ENCODE results near the gene OR2Z1. TPM values are rescaled to one million over a fixed set of nuclear protein-coding genes. Genes with fewer than 3 reads are reported as not detected.

OR2Z1 gene
- total and polyA plus RNA-seq, 2 of the 4 experiments (the other 2 are of a cell fraction): not detected

DNA sequence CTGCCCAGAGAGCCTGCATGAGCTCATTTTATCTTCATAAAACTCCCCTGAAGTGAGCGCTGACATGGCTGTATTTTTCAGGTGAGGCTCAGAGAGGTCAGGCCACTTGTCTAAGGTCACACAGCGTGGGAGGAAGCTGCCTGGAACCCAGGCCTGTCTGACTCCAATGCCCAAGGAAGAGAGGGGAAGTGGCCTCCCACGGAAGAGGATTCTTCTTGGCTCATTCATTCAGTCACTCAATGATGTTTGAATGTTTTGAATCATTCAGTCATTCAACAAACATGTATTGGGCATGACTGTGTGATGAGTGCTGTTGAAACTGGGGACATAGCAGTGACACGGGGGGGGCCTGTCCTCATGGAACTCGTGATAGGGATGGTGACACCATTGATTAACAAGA is 34.9 kb upstream of the OR2Z1 start (continued):
- no peak for TF ChIP-seq RFX5 (IDR thresholded peaks at IDR 0.05; ENCODE audit: low read depth, low read length)

DNA sequence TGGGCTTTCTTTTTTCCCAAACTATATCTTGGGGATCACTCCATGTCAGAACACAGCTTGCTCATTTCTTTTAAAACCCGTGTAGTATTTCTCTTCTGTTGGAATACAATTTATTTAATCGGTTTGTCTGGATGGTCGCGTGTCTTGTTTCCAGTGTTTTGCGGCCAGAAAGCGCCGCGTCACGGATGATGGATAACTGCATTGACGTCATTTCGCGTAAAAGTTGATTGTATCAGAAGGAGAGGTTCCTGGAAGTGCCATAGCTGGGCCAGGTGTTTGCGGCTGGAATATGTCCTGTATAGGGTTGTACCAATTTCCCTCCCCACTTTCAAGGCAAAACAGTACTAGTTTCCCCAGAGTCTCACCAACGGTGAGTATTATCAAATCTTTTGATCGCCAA is 32.5 kb upstream of the OR2Z1 start:
- Histone ChIP-seq H3K4me1 (ENCODE audit: control insufficient read depth, insufficient read depth, low read length) (no peaks in the 10 kb centered on the region), H3K4ac (ENCODE audit: low read depth, low read length) (no peak overlapping the region), H3K23ac (ENCODE audit: low read depth, low read length) (no peak overlapping the region), H3K9me1 (ENCODE audit: insufficient read depth, low read length) (no peaks in the 10 kb centered on the region), H4K5ac (ENCODE audit: low read depth, low read length) (no peak overlapping the region), H3K56ac (ENCODE audit: extremely low read depth, insufficient read depth, low read length) (no peak overlapping the region), H3K9me3 (ENCODE audit: control insufficient read depth, insufficient read depth, low read length) (peaks cover 6% of the 10 kb centered on the region), H4K91ac (ENCODE audit: insufficient read depth, low read depth, low read length) (no peak overlapping the region), H2BK20ac (ENCODE audit: low read depth, low read length) (no peak overlapping the region), H3K27me3 (ENCODE audit: control insufficient read depth, insufficient read depth, low read length) (no peaks in the 10 kb centered on the region), H3K27ac (ENCODE audit: insufficient read depth, low read length) (no peak overlapping the region), H2AFZ (replicated peaks; ENCODE audit: low read length, poor library complexity) (no peak overlapping the region), H2BK5ac (ENCODE audit: low read depth, low read length, poor library complexity, severe bottlenecking) (no peak overlapping the region), H3K9ac (ENCODE audit: low read depth, low read length) (no peak overlapping the region), H2AK5ac (ENCODE audit: low read depth, low read length) (no peak overlapping the region), H2AK9ac (replicated peaks; ENCODE audit: low read depth, low read length, poor library complexity) (no peak overlapping the region), H3K79me1 (ENCODE audit: low read depth in 1 of 2, low read length in 2 of 2) (no peaks in the 10 kb centered on the region), H3K18ac (ENCODE audit: low read depth, low read length) (no peak overlapping the region), H2BK120ac (ENCODE audit: low read depth, low read length) (no peak overlapping the region), H4K20me1 (ENCODE audit: insufficient read depth, low read length) (no peaks in the 10 kb centered on the region), H2BK15ac (ENCODE audit: low read depth, low read length) (no peak overlapping the region), H3K4me2 (ENCODE audit: low read depth, low read length) (no peak overlapping the region), H3K36me3 (ENCODE audit: control insufficient read depth, insufficient read depth, low read length) (no peaks in the 10 kb centered on the region), H4K8ac (ENCODE audit: low read depth in 2 of 2, low read length in 2 of 2) (no peak overlapping the region), H3K14ac (replicated peaks; ENCODE audit: low read depth, low read length) (no peak overlapping the region), H3K4me3 (ENCODE audit: insufficient read depth, low read depth, low read length) (no peak overlapping the region)
- DNase-seq: no peak
- intact Hi-C loops (cut with micrococcal nuclease) (no loop called here), dilution Hi-C loops (cut with HindIII; ENCODE audit: low sequenced_read_pairs, unreplicated experiment) (no loop called here), in situ Hi-C loops (cut with MboI; ENCODE audit: low sequenced_read_pairs) (no loop called here)
- TF ChIP-seq MAFK (IDR thresholded peaks at IDR 0.05; ENCODE audit: low read depth, low read length): no peak
- no peak for TF ChIP-seq POLR2A (IDR thresholded peaks at IDR 0.05; ENCODE audit: low read depth, low read length)
- no peak for TF ChIP-seq CHD1 (IDR thresholded peaks at IDR 0.05; ENCODE audit: low read depth, low read length)
- TF ChIP-seq, protein P1, sequence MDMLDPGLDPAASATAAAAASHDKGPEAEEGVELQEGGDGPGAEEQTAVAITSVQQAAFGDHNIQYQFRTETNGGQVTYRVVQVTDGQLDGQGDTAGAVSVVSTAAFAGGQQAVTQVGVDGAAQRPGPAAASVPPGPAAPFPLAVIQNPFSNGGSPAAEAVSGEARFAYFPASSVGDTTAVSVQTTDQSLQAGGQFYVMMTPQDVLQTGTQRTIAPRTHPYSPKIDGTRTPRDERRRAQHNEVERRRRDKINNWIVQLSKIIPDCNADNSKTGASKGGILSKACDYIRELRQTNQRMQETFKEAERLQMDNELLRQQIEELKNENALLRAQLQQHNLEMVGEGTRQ (IDR thresholded peaks at IDR 0.05; ENCODE audit: low read depth, low read length): no peak
- TF ChIP-seq, protein P2, sequence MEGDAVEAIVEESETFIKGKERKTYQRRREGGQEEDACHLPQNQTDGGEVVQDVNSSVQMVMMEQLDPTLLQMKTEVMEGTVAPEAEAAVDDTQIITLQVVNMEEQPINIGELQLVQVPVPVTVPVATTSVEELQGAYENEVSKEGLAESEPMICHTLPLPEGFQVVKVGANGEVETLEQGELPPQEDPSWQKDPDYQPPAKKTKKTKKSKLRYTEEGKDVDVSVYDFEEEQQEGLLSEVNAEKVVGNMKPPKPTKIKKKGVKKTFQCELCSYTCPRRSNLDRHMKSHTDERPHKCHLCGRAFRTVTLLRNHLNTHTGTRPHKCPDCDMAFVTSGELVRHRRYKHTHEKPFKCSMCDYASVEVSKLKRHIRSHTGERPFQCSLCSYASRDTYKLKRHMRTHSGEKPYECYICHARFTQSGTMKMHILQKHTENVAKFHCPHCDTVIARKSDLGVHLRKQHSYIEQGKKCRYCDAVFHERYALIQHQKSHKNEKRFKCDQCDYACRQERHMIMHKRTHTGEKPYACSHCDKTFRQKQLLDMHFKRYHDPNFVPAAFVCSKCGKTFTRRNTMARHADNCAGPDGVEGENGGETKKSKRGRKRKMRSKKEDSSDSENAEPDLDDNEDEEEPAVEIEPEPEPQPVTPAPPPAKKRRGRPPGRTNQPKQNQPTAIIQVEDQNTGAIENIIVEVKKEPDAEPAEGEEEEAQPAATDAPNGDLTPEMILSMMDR (conservative IDR thresholded peaks at IDR 0.05; ENCODE audit: low read depth, low read length): no peak
- no peak for TF ChIP-seq SMC3 (IDR thresholded peaks at IDR 0.05; ENCODE audit: low read depth, low read length)
- TF ChIP-seq CEBPB (IDR thresholded peaks at IDR 0.05; ENCODE audit: low read depth, low read length): no peak
- no peak for TF ChIP-seq RAD21 (IDR thresholded peaks at IDR 0.05; ENCODE audit: low read length)
- TF ChIP-seq, protein P3, sequence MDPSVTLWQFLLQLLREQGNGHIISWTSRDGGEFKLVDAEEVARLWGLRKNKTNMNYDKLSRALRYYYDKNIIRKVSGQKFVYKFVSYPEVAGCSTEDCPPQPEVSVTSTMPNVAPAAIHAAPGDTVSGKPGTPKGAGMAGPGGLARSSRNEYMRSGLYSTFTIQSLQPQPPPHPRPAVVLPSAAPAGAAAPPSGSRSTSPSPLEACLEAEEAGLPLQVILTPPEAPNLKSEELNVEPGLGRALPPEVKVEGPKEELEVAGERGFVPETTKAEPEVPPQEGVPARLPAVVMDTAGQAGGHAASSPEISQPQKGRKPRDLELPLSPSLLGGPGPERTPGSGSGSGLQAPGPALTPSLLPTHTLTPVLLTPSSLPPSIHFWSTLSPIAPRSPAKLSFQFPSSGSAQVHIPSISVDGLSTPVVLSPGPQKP (IDR thresholded peaks at IDR 0.05; ENCODE audit: borderline replicate concordance, low read depth, low read length): no peak
- TF ChIP-seq MXI1 (IDR thresholded peaks at IDR 0.05; ENCODE audit: borderline replicate concordance, low read depth, low read length): no peak
- no peak for ATAC-seq (ENCODE audit: low read depth)
- ChIA-PET CTCF (no interaction called here), POLR2A (ENCODE audit: unreplicated experiment) (no interaction called here)
- BruUV-seq (replicated peaks): no TSS peak
- WGBS, 2 experiments (ENCODE audit: extremely low coverage in 2 of 2, insufficient read length in 1 of 2): no CpG with 5 or more reads among the region's 15 CpGs

All from IMR-90 (cell line).